Activated B cell treated with CpG ODN at 0.5 μM for 24 hours (primary cell): ENCODE data around the gene C2CD5. TPM values are rescaled to one million over a fixed set of nuclear protein-coding genes. Genes with fewer than 3 reads are reported as not detected.
"Not testable (repeated sequence)": the region's sequence is repeated elsewhere in the genome, so short reads cannot be mapped to it uniquely, and the experiment has no call there.

Source experiments
- ATAC-seq: fragments of 200-7000 bp; cut with Tn5 transposase; one replicate; pipeline ENCODE4 v1.10.0; 2021; ENCODE audit warnings: low read depth, mild to moderate bottlenecking, moderate library complexity
- CTCF ChIA-PET: fragments of 350-600 bp; sonication (Branson Sonifier 250); formaldehyde crosslinking; loops from one replicate; lab custom pipeline; 2021; ENCODE audit warnings: antibody characterized with exemption; lab: Charles Lee
- POLR2A ChIA-PET: fragments of 350-600 bp; sonication (Branson Sonifier 250); formaldehyde crosslinking; loops from one replicate; lab custom pipeline; 2021; ENCODE audit warnings: antibody characterized with exemption; lab: Charles Lee
- DNase-seq: peaks from one replicate; pipeline ENCODE4 v3.0.0; 2022
- H3K27ac Mint-ChIP-seq: one replicate; pipeline ENCODE4 v1.8.0; 2020; ENCODE audit warnings: mixed read lengths
- H3K27me3 Mint-ChIP-seq: one replicate; pipeline ENCODE4 v1.8.0; 2021; ENCODE audit warnings: mixed read lengths
- H3K36me3 Mint-ChIP-seq: one replicate; pipeline ENCODE4 v1.8.0; 2021; ENCODE audit warnings: low read depth, mixed read lengths
- H3K4me1 Mint-ChIP-seq: one replicate; pipeline ENCODE4 v1.8.0; 2021; ENCODE audit warnings: mixed read lengths
- H3K4me3 Mint-ChIP-seq: one replicate; pipeline ENCODE4 v1.8.0; 2020; ENCODE audit warnings: mild to moderate bottlenecking, mixed read lengths
- H3K9me3 Mint-ChIP-seq: one replicate; pipeline ENCODE4 v1.8.0; 2020; ENCODE audit warnings: mixed read lengths
- intact Hi-C: fragments of 100-400 bp; cut with micrococcal nuclease; formaldehyde crosslinking; loops from one replicate; pipeline ENCODE4 v1.15.1; 2024
- total RNA-seq: library from RNA; stranded (reverse); gene quantifications from 2 replicates; pipeline ENCODE4 v1.2.3, GENCODE V29; 2022
- TF ChIP-seq, protein P1 (sequence below): fragments of 200-600 bp; IDR thresholded peaks from one replicate; pipeline ENCODE4 v1.8.0; 2022; ENCODE audit warnings: antibody characterized with exemption, mild to moderate bottlenecking

Gene C2CD5
- total RNA-seq, 1 donor from 2014 or later, result 38.4 TPM

DNA sequence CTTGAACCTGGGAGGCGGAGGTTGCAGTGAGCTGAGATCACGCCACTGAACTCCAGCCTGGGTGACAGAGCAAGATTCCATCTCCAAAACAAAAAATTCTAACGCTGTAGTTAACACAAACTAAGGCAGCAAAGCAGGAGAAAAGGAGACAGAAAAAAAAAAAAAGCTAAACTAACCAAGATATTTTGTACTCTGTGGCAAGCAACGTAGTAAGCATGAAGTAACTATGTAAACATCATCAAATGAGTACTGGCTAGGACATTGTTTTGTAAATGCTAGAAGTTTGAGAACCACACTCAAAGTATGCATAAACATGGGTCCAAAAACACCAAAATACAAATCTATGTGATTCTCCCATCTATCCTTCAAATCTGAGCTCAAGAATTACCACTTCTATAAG is 44.2 kb downstream of the C2CD5 start:
- Mint-ChIP-seq H3K4me3 (no peak overlapping the region), H3K27ac (no peak overlapping the region), H3K27me3 (no peaks in the 10 kb centered on the region), H3K4me1 (no peaks in the 10 kb centered on the region), H3K9me3 (no peaks in the 10 kb centered on the region), H3K36me3 (peaks cover 44% of the 10 kb centered on the region)
- ChIA-PET CTCF (no interaction called here), POLR2A (no interaction called here)
- DNase-seq (no peak), ATAC-seq (no peak)
- TF ChIP-seq, protein P1, sequence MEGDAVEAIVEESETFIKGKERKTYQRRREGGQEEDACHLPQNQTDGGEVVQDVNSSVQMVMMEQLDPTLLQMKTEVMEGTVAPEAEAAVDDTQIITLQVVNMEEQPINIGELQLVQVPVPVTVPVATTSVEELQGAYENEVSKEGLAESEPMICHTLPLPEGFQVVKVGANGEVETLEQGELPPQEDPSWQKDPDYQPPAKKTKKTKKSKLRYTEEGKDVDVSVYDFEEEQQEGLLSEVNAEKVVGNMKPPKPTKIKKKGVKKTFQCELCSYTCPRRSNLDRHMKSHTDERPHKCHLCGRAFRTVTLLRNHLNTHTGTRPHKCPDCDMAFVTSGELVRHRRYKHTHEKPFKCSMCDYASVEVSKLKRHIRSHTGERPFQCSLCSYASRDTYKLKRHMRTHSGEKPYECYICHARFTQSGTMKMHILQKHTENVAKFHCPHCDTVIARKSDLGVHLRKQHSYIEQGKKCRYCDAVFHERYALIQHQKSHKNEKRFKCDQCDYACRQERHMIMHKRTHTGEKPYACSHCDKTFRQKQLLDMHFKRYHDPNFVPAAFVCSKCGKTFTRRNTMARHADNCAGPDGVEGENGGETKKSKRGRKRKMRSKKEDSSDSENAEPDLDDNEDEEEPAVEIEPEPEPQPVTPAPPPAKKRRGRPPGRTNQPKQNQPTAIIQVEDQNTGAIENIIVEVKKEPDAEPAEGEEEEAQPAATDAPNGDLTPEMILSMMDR, result no peak
- intact Hi-C loops, result no loop called here

DNA sequence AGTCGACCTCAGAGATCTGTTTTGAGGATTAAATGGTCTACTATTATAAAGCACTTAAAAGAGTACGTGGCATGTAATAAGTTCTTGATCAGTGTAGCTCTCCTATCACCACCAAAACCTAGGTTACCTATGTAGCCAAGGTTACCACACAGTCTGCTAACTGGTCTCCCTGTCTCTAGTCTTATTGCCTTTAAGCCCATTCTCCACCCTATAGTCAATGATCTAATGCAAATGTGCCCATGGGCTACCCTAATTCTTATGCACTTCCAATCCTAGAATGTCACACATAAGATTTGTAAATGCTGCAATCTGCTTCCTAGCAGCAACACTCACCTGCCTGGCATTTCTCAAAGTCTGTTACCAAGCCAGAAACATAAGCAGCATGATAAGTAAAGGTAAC is 44.9 kb downstream of the C2CD5 start:
- no peaks in the 10 kb centered on the region for H3K27me3 Mint-ChIP-seq
- no peak overlapping the region for H3K4me3 Mint-ChIP-seq
- peaks cover 41% of the 10 kb centered on the region for H3K36me3 Mint-ChIP-seq
- intact Hi-C loops, result no loop called here
- ATAC-seq (no peak), DNase-seq (no peak)
- TF ChIP-seq, protein P1, result no peak
- H3K27ac Mint-ChIP-seq, result no peak overlapping the region
- no peaks in the 10 kb centered on the region for H3K4me1 Mint-ChIP-seq
- ChIA-PET CTCF (no interaction called here), POLR2A (no interaction called here)
- no peaks in the 10 kb centered on the region for H3K9me3 Mint-ChIP-seq

DNA sequence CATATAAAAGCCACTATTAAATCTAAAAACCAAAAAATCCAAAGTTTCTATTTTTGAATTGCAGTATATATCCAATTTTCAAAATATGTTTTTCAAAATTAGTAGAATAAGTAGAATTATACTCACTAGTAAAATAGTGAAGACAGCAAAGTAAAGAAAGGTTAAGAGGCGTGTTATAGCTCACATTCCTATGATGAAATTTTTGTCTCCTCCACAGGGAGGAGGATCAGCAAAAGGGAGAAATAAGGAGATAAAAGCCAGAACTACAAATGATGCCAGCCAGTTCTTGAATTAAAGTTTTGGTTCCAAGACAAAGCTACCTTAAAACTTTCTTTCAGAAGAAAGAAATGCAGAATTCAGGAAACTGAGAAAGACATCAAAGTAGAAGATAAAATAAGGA is 50.0 kb downstream of the C2CD5 start:
- H3K4me3 Mint-ChIP-seq, result no peak overlapping the region
- H3K27me3 Mint-ChIP-seq, result no peaks in the 10 kb centered on the region
- intact Hi-C loops, result no loop called here
- TF ChIP-seq, protein P1, result no peak
- no peak overlapping the region for H3K27ac Mint-ChIP-seq
- no peak for ATAC-seq
- no peaks in the 10 kb centered on the region for H3K4me1 Mint-ChIP-seq
- POLR2A ChIA-PET, result no interaction called here
- H3K36me3 Mint-ChIP-seq, result peaks cover 45% of the 10 kb centered on the region
- CTCF ChIA-PET, result no interaction called here
- no peaks in the 10 kb centered on the region for H3K9me3 Mint-ChIP-seq
- DNase-seq, result no peak

DNA sequence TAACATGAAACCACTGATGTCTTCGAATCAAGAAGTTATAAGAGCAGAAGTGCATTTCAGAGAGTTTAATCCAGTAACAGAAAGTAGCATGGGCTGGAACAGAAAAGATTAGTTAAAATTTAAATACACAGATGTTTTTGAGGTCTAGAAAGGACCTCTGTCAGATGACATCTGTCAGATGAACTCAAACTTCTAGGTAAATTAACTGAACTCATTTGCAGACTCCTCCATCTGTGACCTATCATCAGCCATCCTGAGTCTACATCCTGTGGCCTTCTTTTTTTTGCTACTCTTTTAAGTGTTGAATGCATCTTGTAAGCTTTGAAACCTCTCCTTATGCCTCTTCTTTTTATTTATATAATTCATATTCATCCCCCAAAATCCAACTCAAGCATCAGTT is 53.3 kb downstream of the C2CD5 start:
- no peak overlapping the region for H3K4me3 Mint-ChIP-seq
- H3K27me3 Mint-ChIP-seq, result no peaks in the 10 kb centered on the region
- H3K27ac Mint-ChIP-seq, result no peak overlapping the region
- DNase-seq (no peak), ATAC-seq (peak; percentile 34)
- POLR2A ChIA-PET, result no interaction called here
- CTCF ChIA-PET, result interaction anchor here (1.1 kb wide), 1 partner anchor 31 kb away, joined by 3 read pairs; no protein-coding TSS in a partner anchor
- H3K4me1 Mint-ChIP-seq, result no peaks in the 10 kb centered on the region
- H3K9me3 Mint-ChIP-seq, result no peaks in the 10 kb centered on the region
- peaks cover 55% of the 10 kb centered on the region for H3K36me3 Mint-ChIP-seq
- TF ChIP-seq, protein P1, result no peak
- intact Hi-C loops, result no loop called here

DNA sequence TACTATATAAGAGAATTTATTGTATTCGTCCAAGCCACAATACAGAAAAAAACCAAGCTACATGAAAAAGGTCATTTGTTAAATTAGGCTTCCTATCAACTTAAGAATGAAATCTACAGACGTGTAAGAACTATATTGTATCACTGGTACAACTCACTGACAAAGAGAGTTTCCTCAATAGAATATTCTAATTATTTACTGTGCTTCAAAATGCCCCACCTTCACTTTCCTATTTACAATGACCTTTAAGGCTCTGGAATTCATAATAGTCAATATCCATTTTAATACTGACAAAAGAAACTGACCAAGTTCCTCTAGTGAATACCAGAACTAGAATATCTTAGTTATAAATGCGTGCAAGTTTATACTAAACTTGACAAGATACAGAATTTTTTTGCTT is 55.9 kb downstream of the C2CD5 start:
- no peaks in the 10 kb centered on the region for H3K9me3 Mint-ChIP-seq
- no peaks in the 10 kb centered on the region for H3K4me1 Mint-ChIP-seq
- no peak overlapping the region for H3K27ac Mint-ChIP-seq
- DNase-seq (no peak), ATAC-seq (no peak)
- TF ChIP-seq, protein P1, result no peak
- ChIA-PET CTCF (no interaction called here), POLR2A (interaction anchor here (0.7 kb wide), 1 partner anchor 137 kb away, joined by 3 read pairs; the partner anchor contains the start of gene ETNK1)
- no peaks in the 10 kb centered on the region for H3K27me3 Mint-ChIP-seq
- intact Hi-C loops, result no loop called here
- no peak overlapping the region for H3K4me3 Mint-ChIP-seq
- H3K36me3 Mint-ChIP-seq, result peaks cover 65% of the 10 kb centered on the region

DNA sequence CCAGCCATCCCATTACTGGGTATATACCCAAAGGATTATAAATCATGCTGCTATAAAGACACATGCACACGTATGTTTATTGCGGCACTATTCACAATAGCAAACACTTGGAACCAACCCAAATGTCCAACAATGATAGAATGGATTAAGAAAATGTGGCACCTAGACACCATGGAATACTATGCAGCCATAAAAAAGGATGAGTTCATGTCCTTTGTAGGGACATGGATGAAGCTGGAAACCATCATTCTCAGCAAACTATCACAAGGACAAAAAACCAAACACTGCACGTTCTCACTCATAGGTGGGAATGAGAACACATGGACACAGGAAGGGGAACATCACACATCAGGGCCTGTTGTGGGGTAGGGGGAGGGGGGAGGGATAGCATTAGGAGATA is 56.7 kb downstream of the C2CD5 start:
- ATAC-seq, H3K4me1 Mint-ChIP-seq, DNase-seq, intact Hi-C loops, H3K27ac Mint-ChIP-seq, H3K9me3 Mint-ChIP-seq, H3K4me3 Mint-ChIP-seq, H3K27me3 Mint-ChIP-seq, CTCF ChIA-PET: not testable (repeated sequence)
- POLR2A ChIA-PET, result interaction anchor here (0.7 kb wide), 1 partner anchor 138 kb away, joined by 3 read pairs; the partner anchor contains the start of gene ETNK1
- peaks cover 65% of the 10 kb centered on the region for H3K36me3 Mint-ChIP-seq
